Activated naive CD8-positive, alpha-beta T cell treated with anti-CD3 and anti-CD28 coated beads, Interleukin-2, amount 10 ng/mL, durations not matched to agents 7 days and 5 days (primary cell): Measurements from ENCODE around the gene TAL1. TPM values are rescaled to one million over a fixed set of nuclear protein-coding genes. Genes with fewer than 3 reads are reported as not detected.

Experiments used
- ATAC-seq: fragments of 150-1000 bp; cut with Tn5 transposase; one replicate; pipeline ENCODE4 v1.10.0; 2021; ENCODE audit warnings: low read depth, moderate library complexity
- POLR2A ChIA-PET: fragments of 350-600 bp; sonication (Branson Sonifier 250); formaldehyde crosslinking; loops from one replicate; lab custom pipeline; 2021; ENCODE audit warnings: antibody characterized with exemption; lab: Charles Lee
- DNase-seq: peaks from one replicate; pipeline ENCODE4 v3.0.0; 2021
- H3K27ac Mint-ChIP-seq: one replicate; pipeline ENCODE4 v1.8.0; 2022; ENCODE audit warnings: mild to moderate bottlenecking, mixed read lengths
- H3K27me3 Mint-ChIP-seq: one replicate; pipeline ENCODE4 v1.8.0; 2022; ENCODE audit warnings: mild to moderate bottlenecking, moderate library complexity, mixed read lengths
- H3K36me3 Mint-ChIP-seq: one replicate; pipeline ENCODE4 v1.8.0; 2021; ENCODE audit warnings: mild to moderate bottlenecking, mixed read lengths
- H3K4me1 Mint-ChIP-seq: one replicate; pipeline ENCODE4 v1.8.0; 2021; ENCODE audit warnings: mixed read lengths
- H3K4me3 Mint-ChIP-seq: one replicate; pipeline ENCODE4 v1.8.0; 2022; ENCODE audit warnings: mild to moderate bottlenecking, moderate library complexity, mixed read lengths
- H3K9me3 Mint-ChIP-seq: one replicate; pipeline ENCODE4 v1.8.0; 2021; ENCODE audit warnings: mixed read lengths
- total RNA-seq, 2 experiments: library from RNA; stranded (reverse); gene quantifications; one replicate each; pipeline ENCODE4 v1.2.3, GENCODE V29; 2021

TAL1 gene
- total RNA-seq, 2 experiments from 2014 or later: not detected

DNA sequence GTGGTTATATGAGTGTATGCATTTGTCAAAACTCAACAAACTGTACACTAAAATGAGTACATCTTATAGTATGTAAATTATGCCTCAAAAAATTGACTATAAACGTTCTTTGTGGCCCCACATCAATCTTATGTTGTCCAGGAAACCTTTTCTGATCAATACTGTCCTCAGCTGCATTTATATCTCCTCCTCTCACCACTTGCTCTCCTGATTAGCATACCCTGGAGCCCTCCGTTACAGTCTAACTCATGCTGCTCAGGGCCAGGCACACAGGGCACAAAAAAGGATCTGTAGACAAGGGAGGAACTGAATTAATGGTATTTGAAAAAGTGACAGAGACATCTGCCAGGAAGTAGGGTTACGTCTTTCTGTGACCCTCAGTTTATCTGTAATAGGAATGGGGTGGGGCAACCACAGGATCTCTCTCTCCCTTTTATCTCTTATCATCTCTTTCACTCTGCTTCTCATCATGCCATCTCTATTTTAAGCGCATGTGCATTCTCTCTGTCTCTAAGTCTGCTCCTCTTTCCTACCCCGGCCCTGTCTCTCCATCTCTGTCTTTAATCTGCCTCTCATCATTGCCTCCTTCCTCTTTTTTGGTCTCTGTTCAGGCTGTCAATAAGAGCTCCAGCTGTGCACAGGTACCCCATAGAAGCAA is 7.0 kb upstream of the TAL1 start:
- H3K4me1 Mint-ChIP-seq: peaks cover 12% of the 10 kb centered on the region
- H3K27ac Mint-ChIP-seq: no peak overlapping the region
- POLR2A ChIA-PET: no interaction called here
- no peaks in the 10 kb centered on the region for H3K36me3 Mint-ChIP-seq
- H3K27me3 Mint-ChIP-seq: peaks cover 43% of the 10 kb centered on the region
- H3K9me3 Mint-ChIP-seq: no peaks in the 10 kb centered on the region
- DNase-seq (no peak), ATAC-seq (peak; percentile 29)
- H3K4me3 Mint-ChIP-seq: peak overlapping the region; percentile 39

DNA sequence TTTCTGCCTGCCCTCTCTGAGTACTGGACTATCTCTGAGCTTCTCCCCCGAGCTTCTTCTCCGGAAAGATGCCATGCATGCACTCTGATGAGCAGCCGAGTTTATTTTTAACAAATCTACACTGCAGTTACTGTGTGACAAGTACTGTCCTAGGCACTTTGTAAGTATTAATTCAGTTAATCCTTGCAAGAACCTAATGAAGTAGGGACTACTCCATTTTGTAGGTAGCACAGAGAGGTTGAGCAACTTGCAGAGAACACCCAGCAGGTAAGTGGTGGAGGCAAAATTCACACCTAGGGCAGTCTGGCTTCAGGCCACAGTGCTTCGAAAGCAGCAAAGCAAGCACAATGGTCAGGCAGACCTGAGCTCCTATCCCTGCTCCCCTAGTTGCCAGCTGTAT is 3.8 kb upstream of the TAL1 start:
- H3K4me3 Mint-ChIP-seq: no peak overlapping the region
- H3K36me3 Mint-ChIP-seq: no peaks in the 10 kb centered on the region
- POLR2A ChIA-PET: no interaction called here

GRCh38 chr1:47235241-47235681 is 3.2 kb upstream of the TAL1 start:
- Mint-ChIP-seq H3K36me3 (no peaks in the 10 kb centered on the region), H3K27ac (no peak overlapping the region), H3K27me3 (peaks cover 72% of the 10 kb centered on the region), H3K4me3 (no peak overlapping the region), H3K9me3 (no peaks in the 10 kb centered on the region), H3K4me1 (peaks cover 22% of the 10 kb centered on the region)
- ATAC-seq (no peak), DNase-seq (no peak)
- POLR2A ChIA-PET: no interaction called here

More for the DNA sequence above, 3.8 kb upstream of the TAL1 start:
- no peak for ATAC-seq
- Mint-ChIP-seq H3K27ac (no peak overlapping the region), H3K27me3 (peaks cover 66% of the 10 kb centered on the region), H3K9me3 (no peaks in the 10 kb centered on the region), H3K4me1 (peaks cover 21% of the 10 kb centered on the region)
- DNase-seq: no peak

- H3K4me3 Mint-ChIP-seq: no peak overlapping the region
- POLR2A ChIA-PET: interaction anchor here (0.6 kb wide), 1 partner anchor 9 kb away, joined by 3 read pairs; no protein-coding TSS in a partner anchor
Observed at GRCh38 chr1:47233186-47233585, 1.2 kb upstream of the TAL1 start.

GRCh38 chr1:47231301-47232186 is 481 bp downstream of the TAL1 start:
- H3K27ac Mint-ChIP-seq: no peak overlapping the region
- H3K9me3 Mint-ChIP-seq: no peaks in the 10 kb centered on the region
- DNase-seq: peak; percentile 55
- peak; percentile 16 for ATAC-seq
- peaks cover 16% of the 10 kb centered on the region for H3K4me1 Mint-ChIP-seq
- POLR2A ChIA-PET: no interaction called here
- H3K4me3 Mint-ChIP-seq: peak overlapping the region; percentile 41
- H3K36me3 Mint-ChIP-seq: no peaks in the 10 kb centered on the region
- H3K27me3 Mint-ChIP-seq: peaks cover 90% of the 10 kb centered on the region

More at GRCh38 chr1:47233186-47233585, 1.2 kb upstream of the TAL1 start:
- Mint-ChIP-seq H3K36me3 (no peaks in the 10 kb centered on the region), H3K4me1 (peaks cover 18% of the 10 kb centered on the region), H3K9me3 (no peaks in the 10 kb centered on the region), H3K27me3 (peaks cover 85% of the 10 kb centered on the region), H3K27ac (no peak overlapping the region)
- no peak for ATAC-seq
- DNase-seq: no peak

- H3K4me1 Mint-ChIP-seq: peaks cover 18% of the 10 kb centered on the region
- DNase-seq: peak; percentile 48
- H3K36me3 Mint-ChIP-seq: no peaks in the 10 kb centered on the region
- H3K9me3 Mint-ChIP-seq: no peaks in the 10 kb centered on the region
- POLR2A ChIA-PET: interaction anchor here (0.8 kb wide), 1 partner anchor 18 kb away, joined by 3 read pairs; no protein-coding TSS in a partner anchor
- H3K4me3 Mint-ChIP-seq: no peak overlapping the region
- H3K27ac Mint-ChIP-seq: no peak overlapping the region
- H3K27me3 Mint-ChIP-seq: peaks cover 90% of the 10 kb centered on the region
- ATAC-seq: no peak
Observed at GRCh38 chr1:47230692-47231300, 1.2 kb downstream of the TAL1 start.

DNA sequence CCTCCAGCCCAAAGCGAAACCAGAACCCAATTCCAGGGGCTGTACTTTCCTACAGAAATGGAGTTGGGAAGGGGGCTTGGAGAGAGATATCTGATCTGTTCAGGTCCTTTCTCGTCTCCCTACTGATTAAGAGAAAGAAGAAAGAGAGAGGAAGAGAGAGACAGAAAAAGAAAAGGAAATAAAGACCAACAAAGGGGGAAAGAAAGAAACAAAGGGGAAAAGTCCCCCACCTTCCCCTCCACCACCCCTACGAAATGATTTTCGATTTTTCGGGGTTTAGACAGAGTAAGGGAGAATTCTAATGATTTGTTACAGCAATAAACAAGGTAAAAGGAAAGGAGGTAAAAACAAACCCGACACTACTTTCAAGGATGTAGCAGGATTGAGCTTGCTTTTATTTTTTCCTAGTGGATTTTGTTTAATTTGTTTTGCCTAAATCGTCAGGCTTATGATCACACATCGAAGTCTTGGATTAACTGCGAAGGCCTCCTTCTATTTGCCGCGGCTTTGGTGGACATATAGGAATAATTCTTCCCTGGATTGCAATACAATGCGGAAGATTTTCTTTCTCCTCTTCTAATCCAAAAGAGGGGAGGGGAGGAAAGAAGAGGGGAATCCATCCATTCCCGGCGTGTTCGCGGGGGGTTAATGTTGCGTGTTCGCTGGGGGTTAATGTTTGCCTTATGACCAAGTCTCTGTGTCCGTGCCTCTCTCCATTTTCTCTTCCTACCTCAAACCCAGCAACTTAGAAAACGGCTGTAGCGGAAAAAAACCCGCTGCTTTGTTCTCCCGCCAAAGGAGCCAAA is 1.9 kb downstream of the TAL1 start:
- Mint-ChIP-seq H3K27ac (no peak overlapping the region), H3K27me3 (peaks cover 87% of the 10 kb centered on the region), H3K9me3 (no peaks in the 10 kb centered on the region), H3K4me3 (no peak overlapping the region), H3K36me3 (no peaks in the 10 kb centered on the region), H3K4me1 (peaks cover 17% of the 10 kb centered on the region)
- ATAC-seq (no peak), DNase-seq (no peak)
- POLR2A ChIA-PET: interaction anchor here (0.8 kb wide), 1 partner anchor 18 kb away, joined by 3 read pairs; no protein-coding TSS in a partner anchor

DNA sequence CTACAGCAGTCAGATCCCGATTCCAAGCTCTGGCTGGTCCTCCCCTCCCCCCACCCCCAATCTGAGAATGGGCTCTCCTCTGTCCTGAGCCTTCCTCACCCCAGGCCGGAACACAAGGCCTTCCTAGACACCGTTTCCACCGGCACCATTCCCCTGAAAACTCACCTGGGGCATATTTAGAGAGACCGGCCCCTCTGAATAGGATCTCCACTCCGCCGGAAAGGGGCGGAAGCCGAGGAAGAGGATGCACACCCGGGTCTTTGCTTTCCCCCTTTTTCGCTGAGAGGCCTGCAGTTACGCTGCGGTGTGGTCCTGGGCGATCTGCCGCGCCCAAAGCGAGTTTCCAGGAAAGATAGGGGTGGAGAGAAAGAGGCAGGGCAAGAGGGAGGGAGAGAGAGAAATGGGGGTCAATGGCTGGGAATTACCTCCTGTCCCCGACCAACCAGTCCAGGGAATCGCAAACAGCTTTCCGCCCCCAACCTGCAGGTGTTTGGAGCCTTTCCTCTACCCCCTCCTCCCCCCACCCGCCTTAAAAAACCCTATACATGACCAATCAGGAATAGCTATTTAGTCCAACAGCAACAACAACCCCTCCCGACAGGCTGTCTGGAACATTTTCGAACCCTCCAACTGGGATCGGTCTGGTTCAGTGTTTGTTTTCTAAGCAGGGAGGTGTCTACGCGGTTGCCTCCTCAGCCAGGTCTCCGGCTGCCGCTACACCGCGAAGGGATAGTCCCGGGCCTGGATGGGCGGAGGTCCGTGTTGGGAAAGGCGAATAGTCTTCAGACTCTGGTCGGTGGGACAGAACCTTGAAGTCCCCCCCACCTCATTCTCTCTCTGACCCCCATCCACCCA is 2.8 kb downstream of the TAL1 start:
- Mint-ChIP-seq H3K27ac (no peak overlapping the region), H3K4me1 (peaks cover 17% of the 10 kb centered on the region), H3K27me3 (peaks cover 81% of the 10 kb centered on the region), H3K4me3 (no peak overlapping the region), H3K9me3 (no peaks in the 10 kb centered on the region), H3K36me3 (no peaks in the 10 kb centered on the region)
- POLR2A ChIA-PET: no interaction called here
- no peak for ATAC-seq
- DNase-seq: no peak

DNA sequence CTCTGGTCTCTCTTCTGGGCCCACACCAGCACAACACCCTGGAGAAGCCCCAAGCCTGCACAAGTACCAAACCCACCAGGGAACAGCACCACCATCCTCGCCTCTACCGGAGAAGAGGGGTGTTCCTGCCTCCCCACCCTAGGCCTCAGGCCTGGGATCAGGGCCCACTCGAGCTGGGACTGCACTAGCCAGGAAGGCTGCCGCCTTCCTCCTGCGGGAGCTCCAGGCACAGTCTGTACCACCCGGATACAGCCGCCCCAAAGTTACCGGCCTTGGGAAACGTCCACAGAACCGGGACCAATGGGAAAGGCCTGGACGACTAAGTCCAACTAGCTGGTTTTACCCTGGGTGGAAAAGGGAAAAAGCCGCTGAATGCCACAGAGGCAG is 3.4 kb downstream of the TAL1 start:
- POLR2A ChIA-PET: no interaction called here
- Mint-ChIP-seq H3K9me3 (no peaks in the 10 kb centered on the region), H3K27ac (no peak overlapping the region), H3K4me1 (peaks cover 17% of the 10 kb centered on the region), H3K27me3 (peaks cover 75% of the 10 kb centered on the region), H3K4me3 (no peak overlapping the region), H3K36me3 (no peaks in the 10 kb centered on the region)
- DNase-seq: no peak
- no peak for ATAC-seq

DNA sequence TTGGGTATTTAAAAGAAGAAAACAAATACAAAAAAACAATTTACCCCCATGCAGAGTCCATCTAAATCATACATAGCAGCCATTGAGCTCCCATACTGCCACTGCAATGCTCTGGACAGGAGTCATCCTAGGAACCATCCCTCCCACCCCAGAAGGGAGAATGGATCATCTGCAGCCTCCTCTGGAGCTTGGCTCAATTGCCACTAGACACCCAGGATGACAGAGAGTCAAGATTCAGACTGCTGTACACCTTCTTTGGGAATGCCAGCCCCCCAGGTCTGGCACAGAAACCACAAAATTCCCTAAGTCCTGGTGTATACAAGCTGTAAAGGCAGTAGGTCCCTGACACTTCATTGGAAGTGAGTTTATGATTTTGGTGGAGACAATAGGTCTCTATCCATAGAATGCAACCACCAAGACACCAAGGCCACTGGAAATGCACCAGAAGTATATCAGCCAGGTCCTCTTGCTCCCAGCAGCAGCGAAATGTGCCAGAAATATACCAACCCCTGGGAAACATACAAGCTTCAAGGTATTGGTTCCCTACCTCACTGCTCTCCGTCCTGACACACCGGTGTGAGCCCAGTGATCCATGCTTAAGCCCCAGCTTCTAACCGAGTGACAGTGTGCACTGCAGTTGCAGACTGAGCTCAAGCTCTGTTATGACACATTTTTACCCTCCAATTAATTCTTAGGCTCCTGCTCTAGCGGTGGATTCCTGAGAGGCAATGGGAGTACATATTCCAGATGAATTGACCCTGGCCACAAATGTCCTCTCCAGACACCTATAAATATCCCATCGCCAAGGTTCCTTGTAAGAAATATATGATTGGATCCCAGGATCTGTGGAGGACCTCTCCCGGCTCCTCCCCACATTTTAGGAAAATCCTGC is 4.4 kb downstream of the TAL1 start:
- DNase-seq: no peak
- no peaks in the 10 kb centered on the region for H3K36me3 Mint-ChIP-seq
- peaks cover 64% of the 10 kb centered on the region for H3K27me3 Mint-ChIP-seq
- no peak for ATAC-seq
- peaks cover 14% of the 10 kb centered on the region for H3K4me1 Mint-ChIP-seq
- POLR2A ChIA-PET: no interaction called here
- no peak overlapping the region for H3K27ac Mint-ChIP-seq
- no peaks in the 10 kb centered on the region for H3K9me3 Mint-ChIP-seq
- H3K4me3 Mint-ChIP-seq: no peak overlapping the region

- no peak for ATAC-seq
- peaks cover 61% of the 10 kb centered on the region for H3K27me3 Mint-ChIP-seq
- H3K4me1 Mint-ChIP-seq: peaks cover 12% of the 10 kb centered on the region
- no peak overlapping the region for H3K27ac Mint-ChIP-seq
- POLR2A ChIA-PET: no interaction called here
- no peaks in the 10 kb centered on the region for H3K36me3 Mint-ChIP-seq
- no peak for DNase-seq
- no peak overlapping the region for H3K4me3 Mint-ChIP-seq
- H3K9me3 Mint-ChIP-seq: no peaks in the 10 kb centered on the region
Observed at GRCh38 chr1:47226839-47227215, 5.2 kb downstream of the TAL1 start.
